HG02852 (cell line): Measurements from ENCODE around the gene ZG16B.

Experiments used
- ATAC-seq: cut with Tn5 transposase; IDR thresholded peaks from one replicate; pipeline ENCODE4 v1.9.1; 2021; ENCODE audit warnings: mild to moderate bottlenecking, moderate library complexity; ENCODE audit not compliant: unreplicated experiment

The ZG16B gene

DNA sequence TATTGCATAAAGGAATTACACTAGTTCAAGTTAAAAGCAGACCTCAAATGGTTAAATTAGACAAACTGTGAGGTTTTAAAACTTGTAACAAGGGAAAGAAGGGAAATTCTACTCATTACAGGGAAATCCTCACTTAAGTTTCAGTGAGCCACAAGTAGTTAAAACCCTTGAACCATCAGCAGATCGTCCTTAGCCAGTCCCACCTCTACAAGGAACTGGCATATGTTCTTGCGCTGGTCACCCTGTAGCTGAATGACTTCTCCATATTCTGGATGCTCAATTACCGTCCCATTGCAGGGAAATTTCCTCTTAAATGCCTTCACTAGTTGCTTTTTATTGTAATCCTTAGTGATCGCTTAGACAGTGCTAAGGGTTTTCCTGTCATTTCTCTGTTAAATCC lies 7.6 kb upstream of the ZG16B start:
- no peak for ATAC-seq

DNA sequence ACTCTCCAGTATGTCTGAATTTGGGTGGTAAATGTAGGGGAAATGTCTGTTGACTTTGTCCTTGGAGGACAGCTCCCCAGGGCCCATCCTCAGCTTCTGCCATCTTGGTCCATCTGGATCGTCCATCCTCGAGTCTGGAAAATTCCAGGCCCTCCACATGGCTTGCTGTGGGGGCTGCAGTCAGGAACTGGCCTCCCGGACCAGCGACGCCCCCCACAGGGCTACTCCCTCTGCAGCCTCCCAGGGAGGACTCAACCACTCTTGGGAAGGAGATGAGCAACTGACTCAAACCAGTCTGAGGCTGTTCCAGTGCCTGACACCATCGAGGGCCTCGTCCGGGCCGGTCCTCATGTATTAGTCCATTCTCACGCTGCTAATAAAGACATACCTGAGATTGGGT lies 5.5 kb upstream of the ZG16B start:
- no peak for ATAC-seq

DNA sequence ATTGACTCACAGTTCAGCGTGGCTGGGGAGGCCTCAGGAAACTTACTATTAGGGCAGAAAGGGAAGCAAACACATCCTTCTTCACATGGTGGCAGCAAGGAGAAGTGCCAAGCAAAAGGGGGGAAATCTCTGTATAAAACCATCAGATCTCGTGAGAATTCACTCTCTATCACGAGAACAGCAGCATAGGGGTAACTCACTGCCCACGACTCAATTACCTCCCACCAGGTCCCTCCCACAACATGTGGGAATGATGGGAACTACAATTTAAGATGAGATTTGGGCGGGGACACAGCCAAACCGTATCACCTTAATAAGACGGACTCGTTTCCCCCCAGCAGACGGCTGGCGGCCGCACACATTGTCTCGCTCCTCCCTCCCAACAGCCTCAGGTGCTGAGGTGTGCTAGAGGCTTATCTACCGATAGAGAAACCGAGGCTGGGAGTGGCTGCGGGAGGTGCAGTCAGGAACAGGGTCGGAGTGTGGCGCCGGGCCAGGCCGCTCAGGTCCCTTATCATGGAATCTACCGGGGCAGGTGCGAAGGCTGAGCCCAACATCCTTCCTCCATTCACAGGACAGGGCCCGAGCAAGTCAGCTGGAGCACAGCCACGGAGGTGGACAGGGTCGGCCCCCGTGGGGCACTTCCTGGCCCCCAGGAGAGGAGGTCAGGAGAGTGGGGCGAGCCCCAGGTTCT lies 4.9 kb upstream of the ZG16B start:
- ATAC-seq: no peak

DNA sequence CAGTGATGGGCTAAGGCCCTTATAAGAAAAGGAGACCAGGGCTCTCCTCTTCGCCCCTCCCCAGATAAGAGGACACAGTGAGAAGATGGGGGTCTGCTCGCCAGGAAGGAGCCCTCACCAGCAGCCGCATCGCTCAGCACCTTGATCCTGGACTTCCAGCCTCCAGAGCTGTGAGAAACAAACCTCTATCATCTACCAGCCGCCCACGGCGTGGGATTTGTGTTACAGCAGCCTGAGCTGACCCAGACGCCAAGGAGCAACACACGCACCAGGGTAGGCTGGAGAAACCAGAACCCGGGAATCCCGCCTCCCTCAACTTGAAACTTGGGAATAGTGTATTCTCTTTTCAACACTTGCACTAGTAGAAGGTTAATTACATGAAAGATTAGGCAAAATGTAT lies 4.2 kb upstream of the ZG16B start:
- ATAC-seq: no peak

DNA sequence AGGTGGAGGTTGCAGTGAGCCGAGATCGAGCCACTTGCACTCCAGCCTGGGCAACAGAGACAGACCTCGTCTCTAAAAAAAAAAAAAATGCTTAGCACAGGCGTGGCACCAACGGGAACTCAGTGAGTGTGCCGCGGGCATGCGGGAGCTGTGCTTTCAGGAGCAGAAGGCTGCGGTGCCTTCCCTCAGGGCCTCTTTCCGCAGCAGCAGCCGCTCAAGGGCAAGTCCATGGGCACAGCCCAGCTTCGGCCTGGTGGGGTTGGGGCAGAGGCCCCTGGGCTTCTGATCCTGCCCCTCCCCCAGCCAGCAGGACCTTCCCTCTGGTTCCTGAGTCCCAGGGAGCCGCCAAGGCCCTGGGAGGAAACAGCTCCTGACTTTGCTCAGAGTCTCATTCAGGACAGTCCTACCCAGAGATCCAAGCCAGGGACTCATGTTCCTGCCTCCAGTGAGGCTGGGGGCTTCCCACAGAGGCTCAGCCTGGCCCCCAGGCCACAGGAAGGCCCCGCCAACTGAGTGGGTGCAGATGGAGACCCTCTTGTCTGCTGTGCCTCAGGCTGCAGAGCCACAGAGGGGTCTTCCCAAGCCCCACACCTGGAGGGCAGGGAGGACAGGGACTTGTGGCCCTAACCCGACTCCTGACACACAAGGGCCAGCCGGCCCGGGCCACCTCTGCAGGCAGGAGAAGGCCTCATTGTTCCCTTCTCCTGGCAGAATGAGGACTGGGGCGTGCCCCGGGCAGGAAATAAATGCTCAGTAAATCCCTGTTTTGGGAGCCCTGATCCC lies 3.3 kb upstream of the ZG16B start:
- ATAC-seq: no peak

GRCh38 chr16:2827374-2827791 lies 2.7 kb upstream of the ZG16B start:
- no peak for ATAC-seq

DNA sequence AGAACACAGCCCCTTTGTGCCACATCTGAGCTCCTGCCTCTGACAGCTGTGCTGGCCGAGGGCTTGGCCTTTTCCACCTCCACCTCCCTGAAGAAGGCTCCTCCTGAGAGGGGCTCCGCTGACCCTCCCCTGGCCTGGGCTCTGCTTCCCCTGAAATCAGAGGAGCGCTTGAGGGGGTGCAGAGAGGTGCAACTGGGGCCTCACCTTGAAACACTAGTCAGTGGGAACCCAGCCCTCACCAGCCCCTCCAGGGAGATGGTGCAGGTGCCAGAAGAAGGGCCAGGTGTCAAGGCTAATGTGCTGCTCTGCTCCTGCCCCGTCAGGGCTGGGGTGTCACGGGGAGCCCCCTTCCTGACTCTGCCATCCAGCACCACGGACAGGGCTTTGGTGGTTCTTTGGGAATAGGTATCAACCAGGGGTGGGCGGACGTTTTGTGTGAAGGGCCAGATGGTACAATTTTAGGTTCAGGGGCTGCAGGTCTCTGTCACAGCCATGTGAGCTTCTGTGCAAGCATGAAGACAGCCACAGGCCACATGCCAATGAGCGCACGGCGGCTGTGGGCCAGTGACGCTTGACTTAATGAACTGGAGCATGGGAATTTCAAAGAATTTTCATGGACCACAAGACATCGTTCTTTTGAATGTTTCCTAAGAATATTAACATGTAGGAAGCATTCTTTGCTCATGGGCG lies 2.1 kb upstream of the ZG16B start:
- no peak for ATAC-seq

DNA sequence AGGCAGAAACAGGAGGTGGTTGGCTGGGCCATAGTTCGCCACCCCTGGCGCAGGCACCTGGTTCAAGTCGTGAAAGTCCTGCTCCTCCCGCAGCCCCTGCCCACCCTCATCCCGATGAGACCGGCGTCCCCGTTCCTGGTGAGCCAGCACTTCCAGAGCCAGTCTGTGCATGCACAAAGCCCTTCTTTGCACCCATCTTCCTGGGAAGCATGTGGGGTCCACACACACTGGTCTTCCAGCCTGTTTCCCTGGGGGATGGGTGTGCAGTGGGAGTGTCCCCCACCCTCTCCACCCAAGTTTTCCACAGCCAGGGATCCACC lies 1.6 kb upstream of the ZG16B start:
- no peak for ATAC-seq

- no peak for ATAC-seq
These were observed 1.1 kb upstream of the ZG16B start for GRCh38 chr16:2828876-2829430.

- no peak for ATAC-seq
These were observed 222 bp downstream of the ZG16B start for GRCh38 chr16:2830355-2830695.

GRCh38 chr16:2831203-2831602 lies 1.1 kb downstream of the ZG16B start:
- ATAC-seq: no peak

- no peak for ATAC-seq
These were observed 3.7 kb downstream of the ZG16B start for GRCh38 chr16:2833776-2834175.

DNA sequence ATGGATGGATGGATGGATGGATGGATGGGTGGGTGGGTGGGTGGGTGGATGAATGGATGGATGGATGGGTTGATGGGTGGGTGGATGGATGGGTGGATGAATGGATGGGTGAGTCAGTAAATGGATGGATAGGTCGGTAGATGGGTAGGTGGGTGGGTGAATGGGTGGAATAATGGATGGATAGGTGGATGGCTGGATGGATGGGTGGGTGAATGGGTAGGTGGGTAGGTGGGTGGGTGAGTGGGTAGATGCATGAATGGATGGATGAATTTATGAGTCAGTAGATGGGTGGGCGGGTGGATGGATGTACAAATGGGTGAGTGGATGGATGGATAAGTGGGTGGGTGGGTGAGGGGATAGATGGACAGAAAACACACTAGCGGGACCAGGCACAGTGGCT lies 4.9 kb downstream of the ZG16B start:
- ATAC-seq: no peak

GRCh38 chr16:2835638-2836493 lies 5.8 kb downstream of the ZG16B start:
- no peak for ATAC-seq

DNA sequence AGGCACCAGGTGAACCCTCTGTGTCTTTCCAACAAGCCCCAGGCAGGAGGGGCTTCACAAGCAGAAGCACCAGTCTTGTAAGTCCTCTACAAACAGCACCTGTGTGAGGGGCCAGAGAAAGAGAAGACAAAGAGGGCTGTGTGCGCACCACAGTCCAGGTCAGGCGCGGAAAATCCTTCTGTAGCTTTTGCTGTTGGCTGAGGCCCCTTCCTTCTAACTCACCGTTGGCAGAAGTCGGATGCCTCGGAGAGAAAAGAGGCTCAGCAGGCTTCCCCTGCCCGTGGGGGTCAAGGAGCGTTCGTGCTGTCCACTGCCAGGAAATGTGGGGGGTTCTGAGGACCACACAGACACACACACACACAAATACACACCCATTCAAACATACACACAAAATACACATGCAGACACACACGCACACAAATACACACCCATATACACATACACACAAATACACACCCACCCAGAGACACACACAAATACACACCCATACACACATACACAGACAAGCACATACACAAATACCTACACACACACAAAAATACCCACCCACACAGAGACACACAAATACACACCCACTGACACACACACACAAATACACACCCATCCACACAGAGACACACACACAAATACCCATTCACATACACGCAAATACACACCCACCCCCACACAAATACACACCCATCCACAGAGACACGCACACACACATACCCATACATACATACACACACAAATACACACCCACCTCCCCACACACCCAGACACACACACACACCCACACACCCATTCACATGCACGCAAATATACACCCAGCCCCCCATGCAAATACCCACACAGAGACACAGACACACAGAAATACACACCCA lies 6.8 kb downstream of the ZG16B start:
- ATAC-seq: no peak

- ATAC-seq: no peak
These were observed 8.8 kb downstream of the ZG16B start for GRCh38 chr16:2838928-2839327.

DNA sequence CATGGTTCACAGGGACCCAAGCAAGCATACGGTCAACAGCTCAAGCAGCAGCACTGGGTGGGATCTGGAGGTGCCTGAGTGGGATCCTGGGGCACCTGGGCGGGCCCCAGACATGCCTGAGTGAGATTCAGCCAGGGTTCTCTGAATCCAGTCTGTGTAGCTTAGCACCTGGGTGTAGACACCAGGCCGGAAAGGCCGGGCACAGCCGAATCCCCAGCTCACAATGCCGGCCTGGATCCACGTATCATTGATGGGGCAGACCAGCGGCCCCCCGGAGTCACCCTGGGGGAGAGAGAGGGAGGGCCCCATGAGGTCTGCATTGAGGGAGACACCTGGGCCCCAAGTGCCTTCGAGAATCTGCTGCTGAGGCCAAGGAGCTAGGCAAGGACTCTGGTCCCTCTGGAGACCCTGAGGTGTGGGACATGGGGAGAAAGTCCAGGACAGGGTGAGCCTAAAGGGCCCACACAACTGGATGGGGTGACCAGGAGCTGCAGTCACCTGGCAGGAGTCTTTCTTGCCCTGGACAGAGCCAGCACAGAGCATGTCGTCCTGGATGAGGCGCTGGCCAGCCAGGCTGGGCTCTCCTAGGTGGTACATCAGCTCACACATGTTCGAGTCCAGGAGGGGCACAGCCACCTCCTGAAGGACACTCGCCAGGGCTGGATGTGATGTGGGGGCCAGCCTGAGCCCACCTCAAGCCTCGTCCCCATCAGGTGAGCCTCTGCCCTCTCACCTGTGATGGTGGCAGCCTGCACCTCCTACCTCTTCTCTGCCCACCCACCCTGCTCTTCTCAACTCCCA lies 9.7 kb downstream of the ZG16B start:
- no peak for ATAC-seq

DNA sequence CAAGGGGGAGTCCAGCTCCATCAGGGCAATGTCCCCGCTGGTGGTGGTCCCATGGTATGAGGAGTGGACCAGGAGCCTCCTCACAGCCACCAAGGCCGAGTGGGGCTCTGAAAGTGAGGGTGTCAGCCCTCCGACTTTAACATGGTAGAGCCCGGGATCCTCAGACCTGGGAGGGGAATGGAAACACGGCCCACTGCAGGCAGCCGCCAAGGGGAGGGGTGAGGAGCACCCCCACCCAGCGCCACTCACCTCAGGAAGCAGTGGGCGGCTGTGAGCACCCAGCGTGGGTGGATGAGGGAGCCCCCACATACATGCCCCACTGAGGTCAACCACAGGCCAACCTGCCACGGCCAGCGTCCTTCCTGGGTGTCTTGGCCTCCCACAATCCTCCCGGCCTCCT lies 10.8 kb downstream of the ZG16B start:
- no peak for ATAC-seq

GRCh38 chr16:2841606-2842339 lies 11.7 kb downstream of the ZG16B start:
- ATAC-seq: no peak
